ENCODE results near the gene MED13L.
A peak's percentile ranks its signal among the peaks of the same experiment; 100 is the strongest.

Gene MED13L

DNA sequence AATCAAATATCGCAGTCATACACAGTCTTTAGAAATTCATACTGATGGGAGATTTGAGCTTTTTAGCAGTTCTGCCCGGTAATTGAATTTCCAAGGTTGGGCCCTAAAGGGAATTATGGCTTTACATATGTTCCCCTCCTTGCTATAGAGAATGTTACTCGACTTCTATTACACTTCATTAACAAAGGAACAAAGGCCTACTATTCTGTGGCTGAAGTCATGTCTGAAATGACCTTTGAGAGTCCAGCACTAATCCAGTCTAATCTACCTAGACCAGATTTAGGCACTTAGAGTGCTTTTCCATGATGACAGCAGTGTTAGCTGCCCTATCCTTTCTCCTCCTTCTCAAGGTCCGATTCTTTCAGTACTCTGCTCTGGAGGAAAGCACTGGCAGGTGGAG lies 305.3 kb downstream of the MED13L start:
- Histone ChIP-seq H3K36me3 (ENCODE audit: insufficient read depth, low read length) (peaks cover 73% of the 10 kb centered on the region), H3K4me2 (ENCODE audit: low read length) (no peak overlapping the region), H3K4me3 (ENCODE audit: low read length) (no peak overlapping the region), H3K27me3 (ENCODE audit: control insufficient read depth, insufficient read depth, low read length) (no peaks in the 10 kb centered on the region), H3K9me3 (replicated peaks; ENCODE audit: low read length) (no peaks in the 10 kb centered on the region), H3K9ac (ENCODE audit: low read depth, low read length) (no peak overlapping the region), H3K4me1 (ENCODE audit: control insufficient read depth, insufficient read depth, low read length) (peaks cover 8% of the 10 kb centered on the region)

GRCh38 chr12:115968211-115968610 lies 309.3 kb downstream of the MED13L start:
- peaks cover 75% of the 10 kb centered on the region for H3K36me3 ChIP-seq (ENCODE audit: insufficient read depth, low read length)
- no peak overlapping the region for H3K9ac ChIP-seq (ENCODE audit: low read depth, low read length)
- H3K4me1 ChIP-seq (ENCODE audit: control insufficient read depth, insufficient read depth, low read length) = peaks cover 9% of the 10 kb centered on the region
- no peaks in the 10 kb centered on the region for H3K27me3 ChIP-seq (ENCODE audit: control insufficient read depth, insufficient read depth, low read length)
- H3K4me3 ChIP-seq (ENCODE audit: low read length) = no peak overlapping the region
- H3K9me3 ChIP-seq (replicated peaks; ENCODE audit: low read length) = no peaks in the 10 kb centered on the region
- H3K4me2 ChIP-seq (ENCODE audit: low read length) = no peak overlapping the region

DNA sequence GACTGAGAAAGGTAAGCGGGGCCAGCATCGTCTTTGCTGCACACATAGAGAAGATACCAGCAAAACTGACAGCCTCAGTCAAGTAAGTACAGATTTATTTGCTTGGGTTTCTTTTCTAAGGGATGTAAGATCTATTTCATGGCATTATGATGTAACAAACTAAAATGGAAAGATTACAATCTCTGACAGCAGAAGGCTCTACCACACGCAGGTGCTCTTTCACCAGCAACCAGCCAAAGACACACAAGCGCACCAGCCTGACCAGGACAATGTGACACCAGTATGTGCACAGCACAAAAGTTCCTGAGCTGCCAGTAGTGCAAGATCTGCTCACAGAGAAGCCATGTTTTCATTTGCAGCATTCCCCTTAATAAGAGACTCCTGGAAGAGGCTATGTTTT lies 311.1 kb downstream of the MED13L start:
- Histone ChIP-seq H3K9ac (ENCODE audit: low read depth, low read length) (no peak overlapping the region), H3K4me3 (ENCODE audit: low read length) (no peak overlapping the region), H3K4me2 (ENCODE audit: low read length) (no peak overlapping the region), H3K36me3 (ENCODE audit: insufficient read depth, low read length) (peaks cover 61% of the 10 kb centered on the region), H3K27me3 (ENCODE audit: control insufficient read depth, insufficient read depth, low read length) (no peaks in the 10 kb centered on the region), H3K4me1 (ENCODE audit: control insufficient read depth, insufficient read depth, low read length) (peaks cover 24% of the 10 kb centered on the region), H3K9me3 (replicated peaks; ENCODE audit: low read length) (no peaks in the 10 kb centered on the region)

- H3K4me3 ChIP-seq (ENCODE audit: low read length) = no peak overlapping the region
- no peak overlapping the region for H3K9ac ChIP-seq (ENCODE audit: low read depth, low read length)
- H3K9me3 ChIP-seq (replicated peaks; ENCODE audit: low read length) = no peaks in the 10 kb centered on the region
- H3K4me2 ChIP-seq (ENCODE audit: low read length) = no peak overlapping the region
- H3K27me3 ChIP-seq (ENCODE audit: control insufficient read depth, insufficient read depth, low read length) = no peaks in the 10 kb centered on the region
- H3K4me1 ChIP-seq (ENCODE audit: control insufficient read depth, insufficient read depth, low read length) = peaks cover 26% of the 10 kb centered on the region
- peaks cover 61% of the 10 kb centered on the region for H3K36me3 ChIP-seq (ENCODE audit: insufficient read depth, low read length)
These were observed 312.9 kb downstream of the MED13L start for GRCh38 chr12:115964626-115965025.

DNA sequence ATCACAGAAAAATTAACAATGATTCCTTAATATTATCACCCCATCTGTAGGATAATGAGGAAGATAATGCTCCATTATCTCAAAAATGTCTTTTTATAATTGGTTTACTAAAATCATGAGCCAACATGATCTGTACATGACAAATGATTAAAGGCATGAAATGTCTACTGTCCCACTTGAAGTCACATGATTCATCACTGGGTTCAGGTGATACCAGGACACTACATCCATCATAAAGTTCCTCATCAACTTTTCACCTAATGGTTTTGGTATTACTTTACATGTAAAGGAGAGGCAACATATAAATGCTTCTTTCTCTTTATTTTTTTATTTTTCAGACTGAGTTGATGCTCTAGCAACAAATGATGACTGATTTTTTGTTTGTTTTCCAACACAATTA lies 313.3 kb downstream of the MED13L start:
- no peaks in the 10 kb centered on the region for H3K9me3 ChIP-seq (replicated peaks; ENCODE audit: low read length)

GRCh38 chr12:115962216-115962615 lies 315.3 kb downstream of the MED13L start:
- peaks cover 61% of the 10 kb centered on the region for H3K36me3 ChIP-seq (ENCODE audit: insufficient read depth, low read length)
- H3K27me3 ChIP-seq (ENCODE audit: control insufficient read depth, insufficient read depth, low read length) = no peaks in the 10 kb centered on the region
- peak overlapping the region; percentile 72 for H3K9ac ChIP-seq (ENCODE audit: low read depth, low read length)
- no peaks in the 10 kb centered on the region for H3K9me3 ChIP-seq (replicated peaks; ENCODE audit: low read length)
- peak overlapping the region; percentile 61 for H3K4me2 ChIP-seq (ENCODE audit: low read length)
- H3K4me1 ChIP-seq (ENCODE audit: control insufficient read depth, insufficient read depth, low read length) = peaks cover 26% of the 10 kb centered on the region
- peak overlapping the region; percentile 26 for H3K4me3 ChIP-seq (ENCODE audit: low read length)

More for the DNA sequence above, 313.3 kb downstream of the MED13L start:
- H3K9ac ChIP-seq (ENCODE audit: low read depth, low read length) = no peak overlapping the region
- no peaks in the 10 kb centered on the region for H3K27me3 ChIP-seq (ENCODE audit: control insufficient read depth, insufficient read depth, low read length)
- H3K4me3 ChIP-seq (ENCODE audit: low read length) = no peak overlapping the region
- peaks cover 63% of the 10 kb centered on the region for H3K36me3 ChIP-seq (ENCODE audit: insufficient read depth, low read length)
- H3K4me1 ChIP-seq (ENCODE audit: control insufficient read depth, insufficient read depth, low read length) = peaks cover 26% of the 10 kb centered on the region
- no peak overlapping the region for H3K4me2 ChIP-seq (ENCODE audit: low read length)

- H3K4me2 ChIP-seq (ENCODE audit: low read length) = no peak overlapping the region
- H3K9me3 ChIP-seq (replicated peaks; ENCODE audit: low read length) = no peaks in the 10 kb centered on the region
- no peaks in the 10 kb centered on the region for H3K27me3 ChIP-seq (ENCODE audit: control insufficient read depth, insufficient read depth, low read length)
- H3K4me1 ChIP-seq (ENCODE audit: control insufficient read depth, insufficient read depth, low read length) = peaks cover 26% of the 10 kb centered on the region
- peaks cover 56% of the 10 kb centered on the region for H3K36me3 ChIP-seq (ENCODE audit: insufficient read depth, low read length)
- H3K4me3 ChIP-seq (ENCODE audit: low read length) = no peak overlapping the region
- no peak overlapping the region for H3K9ac ChIP-seq (ENCODE audit: low read depth, low read length)
These were observed 316.4 kb downstream of the MED13L start for GRCh38 chr12:115960868-115961802.

GRCh38 chr12:115957686-115958290 lies 319.7 kb downstream of the MED13L start:
- Histone ChIP-seq H3K9ac (ENCODE audit: low read depth, low read length) (no peak overlapping the region), H3K4me1 (ENCODE audit: control insufficient read depth, insufficient read depth, low read length) (peaks cover 13% of the 10 kb centered on the region), H3K4me3 (ENCODE audit: low read length) (no peak overlapping the region), H3K36me3 (ENCODE audit: insufficient read depth, low read length) (peaks cover 36% of the 10 kb centered on the region), H3K27me3 (ENCODE audit: control insufficient read depth, insufficient read depth, low read length) (no peaks in the 10 kb centered on the region), H3K9me3 (replicated peaks; ENCODE audit: low read length) (no peaks in the 10 kb centered on the region), H3K4me2 (ENCODE audit: low read length) (no peak overlapping the region)

DNA sequence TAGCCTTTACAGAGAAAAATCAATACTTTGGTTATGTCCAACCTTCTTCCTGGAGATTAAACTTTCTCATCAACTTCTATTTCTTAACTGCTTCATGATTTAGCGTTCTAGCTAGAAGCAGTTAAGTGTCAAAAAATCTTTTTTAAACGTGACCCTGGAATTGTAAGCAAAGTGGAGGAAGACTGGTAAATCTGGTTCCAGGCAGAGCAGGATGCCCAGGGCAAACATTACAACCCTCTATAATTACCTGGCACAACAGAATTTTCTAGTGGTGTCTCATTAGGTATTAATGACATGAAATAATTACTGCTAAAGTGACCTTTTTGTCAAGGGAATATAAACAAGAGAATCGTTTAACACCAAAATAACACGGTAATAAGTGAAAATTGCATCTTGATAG lies 320.8 kb downstream of the MED13L start:
- peaks cover 5% of the 10 kb centered on the region for H3K4me1 ChIP-seq (ENCODE audit: control insufficient read depth, insufficient read depth, low read length)
- no peaks in the 10 kb centered on the region for H3K9me3 ChIP-seq (replicated peaks; ENCODE audit: low read length)
- no peaks in the 10 kb centered on the region for H3K27me3 ChIP-seq (ENCODE audit: control insufficient read depth, insufficient read depth, low read length)
- peaks cover 33% of the 10 kb centered on the region for H3K36me3 ChIP-seq (ENCODE audit: insufficient read depth, low read length)
- H3K4me2 ChIP-seq (ENCODE audit: low read length) = no peak overlapping the region
- H3K9ac ChIP-seq (ENCODE audit: low read depth, low read length) = no peak overlapping the region
- H3K4me3 ChIP-seq (ENCODE audit: low read length) = no peak overlapping the region

DNA sequence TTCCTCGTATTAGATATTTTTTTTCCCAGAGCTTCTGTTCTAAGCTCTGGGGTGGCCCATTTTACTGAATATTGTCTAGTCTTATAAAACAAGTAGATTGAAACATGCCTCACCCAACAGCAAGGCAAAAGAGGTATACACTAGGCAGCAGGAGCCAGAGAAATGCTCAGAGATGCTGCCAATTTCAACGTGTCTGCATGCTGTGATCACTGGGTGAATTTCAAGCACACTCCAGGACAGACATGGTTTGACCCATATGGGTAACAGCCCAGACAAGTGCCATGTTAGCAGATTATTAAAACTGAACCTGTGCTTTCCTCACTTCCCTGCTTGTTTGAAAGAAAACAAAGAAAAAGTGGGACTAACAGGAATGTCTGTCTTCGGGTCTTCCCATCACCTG lies 321.3 kb downstream of the MED13L start:
- Histone ChIP-seq H3K4me3 (ENCODE audit: low read length) (no peak overlapping the region), H3K27me3 (ENCODE audit: control insufficient read depth, insufficient read depth, low read length) (no peaks in the 10 kb centered on the region), H3K4me1 (ENCODE audit: control insufficient read depth, insufficient read depth, low read length) (peaks cover under 1% of the 10 kb centered on the region), H3K4me2 (ENCODE audit: low read length) (no peak overlapping the region), H3K9ac (ENCODE audit: low read depth, low read length) (no peak overlapping the region), H3K9me3 (replicated peaks; ENCODE audit: low read length) (no peaks in the 10 kb centered on the region), H3K36me3 (ENCODE audit: insufficient read depth, low read length) (peaks cover 30% of the 10 kb centered on the region)

DNA sequence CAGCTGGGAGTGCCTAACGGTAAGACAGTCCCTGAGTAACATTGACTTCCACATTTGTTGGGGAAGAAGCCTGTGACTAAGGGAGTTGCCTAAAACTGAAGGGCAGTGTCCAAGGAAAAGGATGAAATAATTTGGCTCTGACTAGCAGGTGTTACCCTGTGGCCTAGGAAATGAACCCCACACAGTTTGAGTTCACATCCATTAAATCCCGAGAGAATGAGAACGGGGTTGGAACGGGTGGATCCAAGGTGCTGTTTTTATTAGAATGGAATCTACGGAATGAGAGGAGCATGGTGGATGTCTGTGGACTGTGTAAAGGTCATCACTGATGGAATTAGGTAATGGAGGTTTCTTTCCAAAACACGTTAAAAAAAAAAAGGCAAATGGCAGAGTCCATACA lies 324.0 kb downstream of the MED13L start:
- H3K27me3 ChIP-seq (ENCODE audit: control insufficient read depth, insufficient read depth, low read length) = no peaks in the 10 kb centered on the region
- H3K4me1 ChIP-seq (ENCODE audit: control insufficient read depth, insufficient read depth, low read length) = no peaks in the 10 kb centered on the region
- H3K9me3 ChIP-seq (replicated peaks; ENCODE audit: low read length) = no peaks in the 10 kb centered on the region
- no peak overlapping the region for H3K4me2 ChIP-seq (ENCODE audit: low read length)
- no peak overlapping the region for H3K4me3 ChIP-seq (ENCODE audit: low read length)
- H3K9ac ChIP-seq (ENCODE audit: low read depth, low read length) = no peak overlapping the region
- peaks cover 12% of the 10 kb centered on the region for H3K36me3 ChIP-seq (ENCODE audit: insufficient read depth, low read length)
